WTC11 (cell line): ENCODE data around the gene SPRYD3.

Experiments
- CTCF ChIP-seq: fragments of 200-600 bp; IDR thresholded peaks from 2 replicates; pipeline ENCODE4 v1.8.0; 2022; ENCODE audit warnings: antibody characterized with exemption
- E2F5 ChIP-seq: sonication (generic); formaldehyde crosslinking; IDR thresholded peaks from 2 replicates; pipeline ENCODE4 v1.8.1; 2022; ENCODE audit warnings: mild to moderate bottlenecking, moderate library complexity, missing genetic modification reagents
- ELF4 ChIP-seq: sonication (generic); formaldehyde crosslinking; IDR thresholded peaks from 2 replicates; pipeline ENCODE4 v1.8.1; 2022; ENCODE audit warnings: low read depth, mild to moderate bottlenecking, moderate library complexity, missing genetic modification reagents
- FOXP1 ChIP-seq: sonication (generic); formaldehyde crosslinking; IDR thresholded peaks from 2 replicates; pipeline ENCODE4 v1.8.0; 2022; ENCODE audit warnings: missing genetic modification reagents, mild to moderate bottlenecking, moderate library complexity, borderline replicate concordance
- PRDM15 ChIP-seq: sonication (generic); formaldehyde crosslinking; IDR thresholded peaks from 2 replicates; pipeline ENCODE4 v1.8.0; 2022; ENCODE audit warnings: missing genetic modification reagents

DNA sequence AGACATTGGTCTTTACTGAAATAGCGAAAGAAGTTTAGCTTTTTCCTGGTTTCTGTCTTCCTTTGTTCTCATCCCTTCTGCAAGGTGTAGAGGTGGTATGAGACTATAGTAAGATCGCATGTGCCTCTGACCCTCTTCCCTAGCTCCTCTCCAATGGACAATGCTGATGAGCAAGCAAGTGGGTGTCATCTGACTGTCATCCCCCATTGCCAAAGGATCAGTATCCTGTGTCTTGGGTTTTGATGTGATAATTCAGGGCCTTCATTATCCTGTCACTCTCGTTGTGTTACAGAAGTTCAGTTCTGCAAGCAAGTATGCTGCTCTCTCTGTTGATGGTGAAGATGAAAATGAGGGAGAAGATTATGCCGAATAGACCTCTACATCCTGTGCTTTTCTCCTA, 39.3 kb downstream of the SPRYD3 start:
- TF ChIP-seq ELF4 (no peak), E2F5 (CRISPR knock-in tag) (no peak), CTCF (no peak), PRDM15 (CRISPR knock-in tag) (no peak), FOXP1 (CRISPR knock-in tag) (no peak)
